Subcutaneous abdominal adipose tissue (tissue), 5 donors: ENCODE data around the gene RNF32.

Source experiments
- H3K27ac ChIP-seq: one replicate; pipeline ENCODE4 v1.7.0; 2013; ENCODE audit warnings: low read depth, mild to moderate bottlenecking, inconsistent platforms, low read length, moderate library complexity
- H3K27me3 ChIP-seq, 5 donors: one replicate each; pipeline ENCODE4 v1.7.0; 2013; ENCODE audit warnings: low read length in 5 of 5, inconsistent platforms in 1 of 5; ENCODE audit not compliant: control insufficient read depth in 5 of 5, insufficient read depth in 4 of 5
- H3K36me3 ChIP-seq, 5 donors: one replicate each; pipeline ENCODE4 v1.7.0; 2013; ENCODE audit warnings: low read length in 5 of 5; ENCODE audit not compliant: control insufficient read depth in 5 of 5, insufficient read depth in 5 of 5
- H3K4me1 ChIP-seq, 5 donors: one replicate each; pipeline ENCODE4 v1.7.0; 2013; ENCODE audit warnings: low read length in 5 of 5, mild to moderate bottlenecking in 3 of 5, moderate library complexity in 1 of 5; ENCODE audit not compliant: control insufficient read depth in 5 of 5, insufficient read depth in 5 of 5
- H3K4me3 ChIP-seq, 5 donors: one replicate each; pipeline ENCODE4 v1.7.0; 2013; ENCODE audit warnings: low read length in 5 of 5, low read depth in 1 of 5
- H3K9ac ChIP-seq, 5 donors: one replicate each; pipeline ENCODE4 v1.7.0; 2013; ENCODE audit warnings: low read length in 5 of 5, mild to moderate bottlenecking in 4 of 5, moderate library complexity in 3 of 5
- H3K9me3 ChIP-seq, 5 donors: one replicate each; pipeline ENCODE4 v1.7.0; 2013; ENCODE audit warnings: low read length in 5 of 5; ENCODE audit not compliant: control insufficient read depth in 5 of 5
- donor health status: healthy.
- donor health status: healthy.
- donor health status: healthy.
- donor health status: healthy.
- donor health status: healthy.

RNF32 gene

GRCh38 chr7:156640257-156640948 lies at the start of gene RNF32:
Gene RNF32, plus strand, starts transcription at chr7:156640774. Its CDS starts 3,104 bp downstream, at chr7:156643878.
- no peaks in the 10 kb centered on the region for H3K36me3 ChIP-seq
- H3K9ac ChIP-seq, result peak within 1 kb of the TSS in 4 of 5 donors; percentile 77 to 83 (median 80)
- H3K4me1 ChIP-seq, result peaks cover 2 to 18% (median 17%) of the 10 kb centered on the region in 5 donors
- no peak within 1 kb of the TSS for H3K27ac ChIP-seq
- H3K9me3 ChIP-seq, result peaks cover 0 to 11% (median 8%) of the 10 kb centered on the region in 5 donors
- peak within 1 kb of the TSS; percentile 83 to 88 (median 87) for H3K4me3 ChIP-seq
- H3K27me3 ChIP-seq, result no peaks in the 10 kb centered on the region

- H3K4me3 ChIP-seq, result peak overlapping the region in 1 of 5 donors; percentile 22
- H3K9ac ChIP-seq, result no peak overlapping the region
- H3K36me3 ChIP-seq, result peaks cover 0 to 3% (median 0%) of the 10 kb centered on the region in 5 donors
- H3K4me1 ChIP-seq, result no peaks in the 10 kb centered on the region
- H3K9me3 ChIP-seq, result peaks cover 5 to 14% (median 12%) of the 10 kb centered on the region in 5 donors
- no peaks in the 10 kb centered on the region for H3K27me3 ChIP-seq
- H3K27ac ChIP-seq, result no peak overlapping the region
Observed at GRCh38 chr7:156592155-156592884, 48.3 kb upstream of the RNF32 start.

- Histone ChIP-seq H3K9ac (no peak overlapping the region), H3K27me3 (no peaks in the 10 kb centered on the region), H3K4me1 (no peaks in the 10 kb centered on the region), H3K4me3 (no peak overlapping the region), H3K36me3 (peaks cover 0 to 3% (median 0%) of the 10 kb centered on the region in 5 donors), H3K9me3 (peaks cover 6 to 14% (median 12%) of the 10 kb centered on the region in 5 donors), H3K27ac (no peak overlapping the region)
Observed at GRCh38 chr7:156594283-156595080, 46.1 kb upstream of the RNF32 start.

- Histone ChIP-seq H3K27ac (no peak overlapping the region), H3K36me3 (no peaks in the 10 kb centered on the region), H3K9me3 (peaks cover 0 to 3% (median 0%) of the 10 kb centered on the region in 5 donors), H3K9ac (no peak overlapping the region), H3K27me3 (no peaks in the 10 kb centered on the region), H3K4me3 (no peak overlapping the region), H3K4me1 (peaks cover 0 to 4% (median 0%) of the 10 kb centered on the region in 5 donors)
Observed at GRCh38 chr7:156600496-156600895, 40.1 kb upstream of the RNF32 start.

- no peaks in the 10 kb centered on the region for H3K27me3 ChIP-seq
- peaks cover 0 to 3% (median 0%) of the 10 kb centered on the region in 5 donors for H3K9me3 ChIP-seq
- no peak overlapping the region for H3K4me3 ChIP-seq
- H3K36me3 ChIP-seq, result no peaks in the 10 kb centered on the region
- H3K4me1 ChIP-seq, result peaks cover 0 to 6% (median 2%) of the 10 kb centered on the region in 5 donors
- no peak overlapping the region for H3K27ac ChIP-seq
- no peak overlapping the region for H3K9ac ChIP-seq
Observed at GRCh38 chr7:156602283-156602682, 38.3 kb upstream of the RNF32 start.

GRCh38 chr7:156603011-156603410 lies 37.6 kb upstream of the RNF32 start:
- peaks cover 0 to under 1% (median 0%) of the 10 kb centered on the region in 5 donors for H3K27me3 ChIP-seq
- no peak overlapping the region for H3K9ac ChIP-seq
- H3K4me3 ChIP-seq, result no peak overlapping the region
- H3K36me3 ChIP-seq, result no peaks in the 10 kb centered on the region
- no peak overlapping the region for H3K27ac ChIP-seq
- peaks cover 0 to 3% (median 0%) of the 10 kb centered on the region in 5 donors for H3K9me3 ChIP-seq
- H3K4me1 ChIP-seq, result peaks cover 0 to 13% (median 9%) of the 10 kb centered on the region in 5 donors

- peaks cover 0 to 15% (median 12%) of the 10 kb centered on the region in 5 donors for H3K4me1 ChIP-seq
- H3K27ac ChIP-seq, result no peak overlapping the region
- H3K27me3 ChIP-seq, result peaks cover 0 to 3% (median 0%) of the 10 kb centered on the region in 5 donors
- no peaks in the 10 kb centered on the region for H3K36me3 ChIP-seq
- H3K9me3 ChIP-seq, result no peaks in the 10 kb centered on the region
- H3K9ac ChIP-seq, result no peak overlapping the region
- no peak overlapping the region for H3K4me3 ChIP-seq
Observed at GRCh38 chr7:156603629-156604028, 36.9 kb upstream of the RNF32 start.

- Histone ChIP-seq H3K4me3 (no peak overlapping the region), H3K4me1 (peaks cover 0 to 15% (median 13%) of the 10 kb centered on the region in 5 donors), H3K27me3 (peaks cover 0 to 3% (median 0%) of the 10 kb centered on the region in 5 donors), H3K27ac (no peak overlapping the region), H3K9ac (no peak overlapping the region), H3K9me3 (no peaks in the 10 kb centered on the region), H3K36me3 (no peaks in the 10 kb centered on the region)
Observed at GRCh38 chr7:156604311-156604710, 36.3 kb upstream of the RNF32 start.

- no peaks in the 10 kb centered on the region for H3K36me3 ChIP-seq
- H3K4me1 ChIP-seq, result peaks cover 0 to 15% (median 13%) of the 10 kb centered on the region in 5 donors
- no peak overlapping the region for H3K27ac ChIP-seq
- no peak overlapping the region for H3K9ac ChIP-seq
- H3K27me3 ChIP-seq, result peaks cover 0 to 3% (median 0%) of the 10 kb centered on the region in 5 donors
- no peak overlapping the region for H3K4me3 ChIP-seq
- H3K9me3 ChIP-seq, result no peaks in the 10 kb centered on the region
Observed at GRCh38 chr7:156604836-156605695, 35.5 kb upstream of the RNF32 start.
